Rectal smooth muscle tissue (tissue), 1 donor: Measurements from ENCODE around the gene APBB1.
"Not testable (repeated sequence)": the region's sequence is repeated elsewhere in the genome, so short reads cannot be mapped to it uniquely, and the experiment has no call there.

Experiments used
- H3K27ac ChIP-seq: one replicate; pipeline ENCODE4 v1.7.0; 2013; ENCODE audit warnings: low read depth, low read length, inconsistent platforms
- H3K27me3 ChIP-seq: one replicate; pipeline ENCODE4 v1.7.0; 2013; ENCODE audit warnings: low read length; ENCODE audit not compliant: control insufficient read depth, insufficient read depth
- H3K36me3 ChIP-seq: one replicate; pipeline ENCODE4 v1.7.0; 2013; ENCODE audit warnings: low read length; ENCODE audit not compliant: control insufficient read depth, insufficient read depth
- H3K4me1 ChIP-seq: one replicate; pipeline ENCODE4 v1.7.0; 2013; ENCODE audit warnings: low read length; ENCODE audit not compliant: control insufficient read depth, insufficient read depth
- H3K4me3 ChIP-seq: one replicate; pipeline ENCODE4 v1.7.0; 2013; ENCODE audit warnings: low read length
- H3K9ac ChIP-seq: one replicate; pipeline ENCODE4 v1.7.0; 2013; ENCODE audit warnings: low read length

Gene APBB1

GRCh38 chr11:6397156-6397555, 21.7 kb downstream of the APBB1 start:
- peaks cover 6% of the 10 kb centered on the region for H3K4me1 ChIP-seq
- H3K4me3 ChIP-seq, result no peak overlapping the region
- no peak overlapping the region for H3K27ac ChIP-seq
- peaks cover 8% of the 10 kb centered on the region for H3K36me3 ChIP-seq
- no peaks in the 10 kb centered on the region for H3K27me3 ChIP-seq
- H3K9ac ChIP-seq, result no peak overlapping the region

GRCh38 chr11:6395470-6396060, 23.3 kb downstream of the APBB1 start:
- H3K27me3 ChIP-seq, result no peaks in the 10 kb centered on the region
- H3K4me3 ChIP-seq, result no peak overlapping the region
- no peak overlapping the region for H3K27ac ChIP-seq
- peaks cover 8% of the 10 kb centered on the region for H3K36me3 ChIP-seq
- peaks cover 12% of the 10 kb centered on the region for H3K4me1 ChIP-seq
- H3K9ac ChIP-seq, result no peak overlapping the region

GRCh38 chr11:6393989-6394670, 24.8 kb downstream of the APBB1 start:
- Histone ChIP-seq H3K36me3 (peaks cover 7% of the 10 kb centered on the region), H3K27ac (no peak overlapping the region), H3K27me3 (no peaks in the 10 kb centered on the region), H3K4me3 (no peak overlapping the region), H3K9ac (no peak overlapping the region), H3K4me1 (peaks cover 12% of the 10 kb centered on the region)

- H3K27me3 ChIP-seq, H3K9ac ChIP-seq, H3K4me3 ChIP-seq, H3K27ac ChIP-seq, H3K36me3 ChIP-seq, H3K4me1 ChIP-seq: not testable (repeated sequence)
Measured at GRCh38 chr11:6392251-6392650, 26.6 kb downstream of the APBB1 start.

- Histone ChIP-seq H3K4me3 (peak overlapping the region; percentile 69), H3K27ac (no peak overlapping the region)
Measured at GRCh38 chr11:6391537-6392134, 27.3 kb downstream of the APBB1 start.

GRCh38 chr11:6390718-6391469, 28.0 kb downstream of the APBB1 start:
- Histone ChIP-seq H3K27me3 (no peaks in the 10 kb centered on the region), H3K4me3 (peak overlapping the region; percentile 69), H3K4me1 (peaks cover 6% of the 10 kb centered on the region), H3K36me3 (peaks cover 7% of the 10 kb centered on the region), H3K27ac (peak overlapping the region; percentile 88), H3K9ac (peak overlapping the region; percentile 61)

More at GRCh38 chr11:6391537-6392134, 27.3 kb downstream of the APBB1 start:
- Histone ChIP-seq H3K27me3 (no peaks in the 10 kb centered on the region), H3K9ac (peak overlapping the region; percentile 61), H3K36me3 (peaks cover 7% of the 10 kb centered on the region), H3K4me1 (peaks cover 6% of the 10 kb centered on the region)

GRCh38 chr11:6389905-6390717, 28.8 kb downstream of the APBB1 start, which contains the start of gene SMPD1:
Gene SMPD1, plus strand, starts transcription at chr11:6390474. Its CDS starts 125 bp downstream, at chr11:6390599.
- Histone ChIP-seq H3K36me3 (peaks cover 7% of the 10 kb centered on the region), H3K4me3 (peak within 1 kb of the TSS; percentile 69), H3K27me3 (no peaks in the 10 kb centered on the region), H3K9ac (peak within 1 kb of the TSS; percentile 66), H3K4me1 (peaks cover 6% of the 10 kb centered on the region), H3K27ac (peak within 1 kb of the TSS; percentile 88)

GRCh38 chr11:6388748-6389147, 30.1 kb downstream of the APBB1 start:
- H3K36me3 ChIP-seq, result peaks cover 4% of the 10 kb centered on the region
- peaks cover 6% of the 10 kb centered on the region for H3K4me1 ChIP-seq
- H3K27me3 ChIP-seq, result no peaks in the 10 kb centered on the region
- H3K27ac ChIP-seq, result no peak overlapping the region
- no peak overlapping the region for H3K9ac ChIP-seq
- H3K4me3 ChIP-seq, result no peak overlapping the region

- Histone ChIP-seq H3K36me3 (peaks cover 2% of the 10 kb centered on the region), H3K4me3 (no peak overlapping the region), H3K27me3 (no peaks in the 10 kb centered on the region), H3K9ac (no peak overlapping the region), H3K4me1 (peaks cover 6% of the 10 kb centered on the region), H3K27ac (no peak overlapping the region)
Measured at GRCh38 chr11:6387811-6388599, 30.9 kb downstream of the APBB1 start.

- Histone ChIP-seq H3K27me3 (no peaks in the 10 kb centered on the region), H3K4me3 (no peak overlapping the region)
Measured at GRCh38 chr11:6385046-6385777, 33.7 kb downstream of the APBB1 start.

GRCh38 chr11:6378640-6378989, 40.3 kb downstream of the APBB1 start:
- no peak overlapping the region for H3K4me3 ChIP-seq
- H3K36me3 ChIP-seq, result no peaks in the 10 kb centered on the region
- H3K4me1 ChIP-seq, result no peaks in the 10 kb centered on the region
- H3K27me3 ChIP-seq, result no peaks in the 10 kb centered on the region
- H3K27ac ChIP-seq, result no peak overlapping the region
- no peak overlapping the region for H3K9ac ChIP-seq

More at GRCh38 chr11:6385046-6385777, 33.7 kb downstream of the APBB1 start:
- Histone ChIP-seq H3K4me1 (no peaks in the 10 kb centered on the region), H3K27ac (no peak overlapping the region), H3K36me3 (no peaks in the 10 kb centered on the region), H3K9ac (no peak overlapping the region)
